Activated CD8-positive, alpha-beta T cell treated with anti-CD3 and anti-CD28 coated beads for 36 hours (primary cell): ENCODE results near the gene CD164L2. TPM values are rescaled to one million over a fixed set of nuclear protein-coding genes. Genes with fewer than 3 reads are reported as not detected.
A peak's percentile ranks its signal among the peaks of the same experiment; 100 is the strongest.

Source experiments
- ATAC-seq: fragments of 200-7000 bp; cut with Tn5 transposase; one replicate; pipeline ENCODE4 v1.10.0; 2021; ENCODE audit warnings: mild to moderate bottlenecking, moderate library complexity
- CTCF ChIA-PET: fragments of 350-600 bp; sonication (Branson Sonifier 250); formaldehyde crosslinking; loops from one replicate; lab custom pipeline; 2021; ENCODE audit warnings: antibody characterized with exemption; lab: Charles Lee
- POLR2A ChIA-PET: fragments of 350-600 bp; sonication (Branson Sonifier 250); formaldehyde crosslinking; loops from one replicate; lab custom pipeline; 2021; ENCODE audit warnings: antibody characterized with exemption; lab: Charles Lee
- DNase-seq: peaks from one replicate; pipeline ENCODE4 v3.0.0-alpha.2; 2020
- H3K27ac Mint-ChIP-seq: one replicate; pipeline ENCODE4 v1.8.0; 2021; ENCODE audit warnings: mild to moderate bottlenecking, mixed read lengths
- H3K27me3 Mint-ChIP-seq: one replicate; pipeline ENCODE4 v1.8.0; 2021; ENCODE audit warnings: mixed read lengths
- H3K36me3 Mint-ChIP-seq: one replicate; pipeline ENCODE4 v1.8.0; 2021; ENCODE audit warnings: low read depth, mixed read lengths
- H3K4me1 Mint-ChIP-seq: one replicate; pipeline ENCODE4 v1.8.0; 2021; ENCODE audit warnings: low read depth, mixed read lengths
- H3K4me3 Mint-ChIP-seq: one replicate; pipeline ENCODE4 v1.8.0; 2021; ENCODE audit warnings: mild to moderate bottlenecking, moderate library complexity, mixed read lengths
- H3K9me3 Mint-ChIP-seq: one replicate; pipeline ENCODE4 v1.8.0; 2021; ENCODE audit warnings: mixed read lengths
- intact Hi-C: fragments of 100-400 bp; cut with micrococcal nuclease; formaldehyde crosslinking; loops from one replicate; pipeline ENCODE4 v1.10.0; 2022
- total RNA-seq, 2 experiments: library from RNA; stranded (reverse); gene quantifications; one replicate each; pipeline ENCODE4 v1.2.3, GENCODE V29; 2021
- TF ChIP-seq, protein P1 (sequence below): fragments of 200-600 bp; IDR thresholded peaks from one replicate; pipeline ENCODE4 v1.8.0; 2022; ENCODE audit warnings: antibody characterized with exemption, mild to moderate bottlenecking

Gene CD164L2
- total RNA-seq, 2 experiments from 2014 or later: not detected

DNA sequence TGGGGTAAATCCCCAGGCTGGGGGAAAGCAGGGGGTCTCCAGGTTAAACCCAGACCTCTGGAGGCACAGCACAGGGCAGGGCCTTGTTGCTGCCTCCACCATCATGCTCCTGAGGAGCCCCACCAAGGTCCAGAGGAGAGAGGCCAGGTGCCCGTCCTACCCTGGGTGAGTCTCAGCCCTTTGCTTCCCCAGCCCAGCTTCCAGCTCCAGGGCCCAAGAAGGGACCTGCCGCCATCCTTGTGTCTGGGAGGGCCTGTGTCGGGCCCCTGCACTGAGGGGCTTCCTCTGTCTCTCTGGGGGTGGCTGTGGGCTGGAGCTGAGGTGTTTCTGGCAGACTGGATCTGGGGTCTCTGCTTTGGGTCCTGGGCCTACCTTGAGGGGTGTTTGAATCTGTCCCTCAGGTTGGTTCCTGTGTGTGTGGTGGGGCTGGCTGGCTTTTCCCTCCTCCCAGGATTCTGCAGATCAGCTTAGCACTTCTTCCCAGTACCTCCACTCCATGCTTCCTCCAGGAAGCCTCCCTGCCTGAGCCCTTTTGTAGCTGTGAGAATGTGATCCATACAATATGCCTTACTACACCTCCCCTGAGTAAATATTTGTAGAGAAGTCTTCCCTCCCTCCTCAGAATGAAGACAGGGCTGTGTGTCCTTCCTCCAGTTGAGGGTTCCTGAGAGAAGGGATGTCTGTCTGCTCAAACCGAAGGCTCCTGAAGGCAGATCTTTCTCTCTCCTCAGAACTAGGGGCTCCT is 15.4 kb upstream of the CD164L2 start:
- Mint-ChIP-seq H3K36me3 (no peaks in the 10 kb centered on the region), H3K27ac (no peak overlapping the region), H3K27me3 (no peaks in the 10 kb centered on the region), H3K4me3 (no peak overlapping the region), H3K9me3 (no peaks in the 10 kb centered on the region), H3K4me1 (peaks cover 18% of the 10 kb centered on the region)
- no peak for ATAC-seq
- ChIA-PET CTCF (interaction anchor here (0.6 to 12.1 kb wide), 7 partner anchors 11 to 264 kb away, joined by 3 to 293 read pairs (median 16); partner anchors contain the start of gene AHDC1), POLR2A (interaction anchor here (0.6 to 2.8 kb wide), 5 partner anchors 27 to 98 kb away, joined by 3 to 10 read pairs (median 3); no protein-coding TSS in a partner anchor)
- TF ChIP-seq, protein P1, sequence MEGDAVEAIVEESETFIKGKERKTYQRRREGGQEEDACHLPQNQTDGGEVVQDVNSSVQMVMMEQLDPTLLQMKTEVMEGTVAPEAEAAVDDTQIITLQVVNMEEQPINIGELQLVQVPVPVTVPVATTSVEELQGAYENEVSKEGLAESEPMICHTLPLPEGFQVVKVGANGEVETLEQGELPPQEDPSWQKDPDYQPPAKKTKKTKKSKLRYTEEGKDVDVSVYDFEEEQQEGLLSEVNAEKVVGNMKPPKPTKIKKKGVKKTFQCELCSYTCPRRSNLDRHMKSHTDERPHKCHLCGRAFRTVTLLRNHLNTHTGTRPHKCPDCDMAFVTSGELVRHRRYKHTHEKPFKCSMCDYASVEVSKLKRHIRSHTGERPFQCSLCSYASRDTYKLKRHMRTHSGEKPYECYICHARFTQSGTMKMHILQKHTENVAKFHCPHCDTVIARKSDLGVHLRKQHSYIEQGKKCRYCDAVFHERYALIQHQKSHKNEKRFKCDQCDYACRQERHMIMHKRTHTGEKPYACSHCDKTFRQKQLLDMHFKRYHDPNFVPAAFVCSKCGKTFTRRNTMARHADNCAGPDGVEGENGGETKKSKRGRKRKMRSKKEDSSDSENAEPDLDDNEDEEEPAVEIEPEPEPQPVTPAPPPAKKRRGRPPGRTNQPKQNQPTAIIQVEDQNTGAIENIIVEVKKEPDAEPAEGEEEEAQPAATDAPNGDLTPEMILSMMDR: no peak
- DNase-seq: no peak
- intact Hi-C loops: loop anchor here (10.0 kb wide), 2 partner anchors 54 to 266 kb away; partner anchors contain the start of gene SYTL1

DNA sequence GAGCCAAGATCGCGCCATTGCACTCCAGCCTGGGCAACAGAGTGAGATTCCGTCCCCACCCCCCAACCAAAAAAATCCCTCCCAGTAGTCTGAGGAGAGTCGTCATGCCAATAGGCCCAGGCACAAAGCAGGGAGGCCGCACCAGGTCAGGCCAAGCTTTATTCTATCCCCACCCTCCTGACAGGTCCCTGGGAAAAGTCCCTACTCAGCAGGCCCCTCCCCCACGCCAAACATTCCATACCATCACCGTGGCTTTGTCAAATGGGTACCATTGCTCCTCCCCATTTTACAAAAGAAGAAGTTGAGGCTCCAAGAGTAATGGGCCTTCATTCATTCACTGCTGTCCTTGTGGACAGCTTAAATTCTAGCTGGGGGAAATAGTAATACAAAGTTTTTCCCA is 14.6 kb upstream of the CD164L2 start:
- POLR2A ChIA-PET: interaction anchor here (0.6 to 2.8 kb wide), 3 partner anchors 41 to 102 kb away, joined by 3 to 10 read pairs (median 3); no protein-coding TSS in a partner anchor

DNA sequence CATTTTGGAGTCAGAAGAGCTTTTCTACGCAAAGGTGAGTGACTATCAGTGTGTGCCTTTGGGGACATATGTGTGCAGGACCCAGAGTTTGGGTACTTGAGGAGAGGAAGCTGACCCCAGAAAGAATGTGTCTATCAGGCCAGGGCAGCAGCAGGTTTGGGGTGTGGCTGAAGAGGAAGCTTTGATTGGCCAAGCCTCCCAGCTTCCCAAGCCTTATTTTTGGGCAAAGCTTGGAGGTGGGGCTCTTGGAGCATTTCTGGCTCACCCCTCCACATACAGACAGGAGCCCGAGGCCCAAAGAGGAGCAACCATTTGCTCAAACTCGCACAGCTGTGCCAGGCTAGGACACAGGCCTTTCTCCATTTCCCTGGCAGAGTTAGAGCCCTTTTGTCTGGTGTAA is 14.0 kb upstream of the CD164L2 start:
- no peak overlapping the region for H3K4me3 Mint-ChIP-seq
- H3K4me1 Mint-ChIP-seq: peaks cover 12% of the 10 kb centered on the region
- no peaks in the 10 kb centered on the region for H3K27me3 Mint-ChIP-seq
- H3K9me3 Mint-ChIP-seq: no peaks in the 10 kb centered on the region
- POLR2A ChIA-PET: interaction anchor here (0.8 to 2.8 kb wide), 3 partner anchors 40 to 101 kb away, joined by 3 to 10 read pairs (median 3); no protein-coding TSS in a partner anchor
- intact Hi-C loops: loop anchor here (10.0 kb wide), 2 partner anchors 52 to 268 kb away; partner anchors contain the start of gene SYTL1
- H3K27ac Mint-ChIP-seq: no peak overlapping the region
- TF ChIP-seq, protein P1: no peak
- H3K36me3 Mint-ChIP-seq: no peaks in the 10 kb centered on the region
- CTCF ChIA-PET: interaction anchor here (0.8 to 12.1 kb wide), 12 partner anchors 10 to 266 kb away, joined by 3 to 293 read pairs (median 16); partner anchors contain the start of gene AHDC1
- no peak for DNase-seq
- no peak for ATAC-seq

More for the DNA sequence above, 14.6 kb upstream of the CD164L2 start:
- H3K27ac Mint-ChIP-seq: no peak overlapping the region
- ATAC-seq: no peak
- no peaks in the 10 kb centered on the region for H3K9me3 Mint-ChIP-seq
- H3K4me1 Mint-ChIP-seq: peaks cover 15% of the 10 kb centered on the region
- intact Hi-C loops: loop anchor here (10.0 kb wide), 2 partner anchors 53 to 267 kb away; partner anchors contain the start of gene SYTL1
- H3K27me3 Mint-ChIP-seq: no peaks in the 10 kb centered on the region
- no peak overlapping the region for H3K4me3 Mint-ChIP-seq
- DNase-seq: no peak
- TF ChIP-seq, protein P1: no peak
- CTCF ChIA-PET: interaction anchor here (1.1 to 12.1 kb wide), 9 partner anchors 11 to 265 kb away, joined by 3 to 293 read pairs (median 25); partner anchors contain the start of gene AHDC1
- H3K36me3 Mint-ChIP-seq: no peaks in the 10 kb centered on the region

DNA sequence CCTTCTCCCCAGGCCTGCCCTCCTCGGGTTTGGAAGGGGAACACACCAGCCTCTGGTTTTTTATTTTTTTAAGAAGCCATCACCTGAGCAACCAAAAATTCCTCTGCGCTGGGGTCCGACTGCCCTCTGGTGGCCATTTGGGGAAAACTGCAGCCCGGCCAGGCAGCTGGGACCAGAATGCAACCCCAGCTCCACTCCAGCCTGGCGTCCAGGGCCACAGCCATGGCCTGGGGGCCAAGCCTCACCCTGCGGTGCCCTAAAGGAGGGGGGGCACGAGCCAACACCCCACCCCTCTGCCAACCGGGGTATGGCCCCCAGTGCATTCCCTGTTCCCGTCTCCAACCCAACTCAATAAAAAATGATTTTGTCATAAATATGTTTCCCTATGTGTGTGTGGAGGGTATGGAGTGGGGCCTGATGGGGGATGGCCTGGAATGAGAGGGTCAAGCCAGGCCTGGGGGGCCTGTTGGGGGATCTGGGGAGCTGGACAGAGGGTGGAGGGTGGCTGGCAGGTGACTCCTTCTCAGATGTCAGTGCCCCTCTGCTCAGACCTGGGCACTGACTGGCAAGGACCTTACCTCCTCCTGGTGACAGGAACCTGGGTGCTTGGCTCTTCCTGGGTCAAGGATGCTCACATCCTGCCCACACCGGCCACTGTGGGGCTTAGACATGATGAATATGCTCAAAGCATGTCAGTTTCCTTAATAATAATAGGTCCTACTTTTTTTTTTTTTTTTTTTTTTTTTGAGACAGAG is 12.5 kb upstream of the CD164L2 start:
- CTCF ChIA-PET: interaction anchor here (0.6 to 12.1 kb wide), 41 partner anchors 8 to 351 kb away, joined by 3 to 293 read pairs (median 5); partner anchors contain the start of genes AHDC1, MAP3K6, SYTL1 and WASF2
- POLR2A ChIA-PET: interaction anchor here (1.2 to 1.7 kb wide), 6 partner anchors 72 to 267 kb away, joined by 3 to 5 read pairs (median 3); no protein-coding TSS in a partner anchor
- ATAC-seq (peak; percentile 44), DNase-seq (peak; percentile 87)
- no peaks in the 10 kb centered on the region for H3K27me3 Mint-ChIP-seq
- H3K9me3 Mint-ChIP-seq: no peaks in the 10 kb centered on the region
- TF ChIP-seq, protein P1: peak; percentile 99
- no peaks in the 10 kb centered on the region for H3K36me3 Mint-ChIP-seq
- no peak overlapping the region for H3K4me3 Mint-ChIP-seq
- H3K27ac Mint-ChIP-seq: no peak overlapping the region
- H3K4me1 Mint-ChIP-seq: peaks cover 17% of the 10 kb centered on the region
- intact Hi-C loops: loop anchor here (2.0 to 10.0 kb wide), 3 partner anchors 51 to 269 kb away; partner anchors contain the start of gene SYTL1
